Ramos (cell line): Measurements from ENCODE around the gene TNFSF12.

Experiments
- in situ Hi-C: fragments of 300-500 bp; cut with MboI; formaldehyde crosslinking; loops from one replicate; pipeline ENCODE4 v1.14.3; 2022; ENCODE audit warnings: low sequenced_read_pairs; ENCODE audit not compliant: unreplicated experiment

The TNFSF12 gene

GRCh38 chr17:7548585-7549400 lies at the start of gene TNFSF12:
TNFSF12 (plus strand) TSS chr17:7549058; CDS start chr17:7549154, 96 bp downstream.
- in situ Hi-C loops, result no loop called here

- in situ Hi-C loops, result no loop called here
Measured at GRCh38 chr17:7499161-7499560, 49.7 kb upstream of the TNFSF12 start.

- in situ Hi-C loops, result no loop called here
Measured at GRCh38 chr17:7501729-7502128, 47.1 kb upstream of the TNFSF12 start.

- in situ Hi-C loops, result no loop called here
Measured at GRCh38 chr17:7502171-7502847, 46.5 kb upstream of the TNFSF12 start.

- in situ Hi-C loops, result no loop called here
Measured at GRCh38 chr17:7502987-7503386, 45.9 kb upstream of the TNFSF12 start.

- in situ Hi-C loops, result no loop called here
Measured at GRCh38 chr17:7503521-7503920, 45.3 kb upstream of the TNFSF12 start.

GRCh38 chr17:7508145-7508544 lies 40.7 kb upstream of the TNFSF12 start:
- in situ Hi-C loops, result no loop called here

- in situ Hi-C loops, result no loop called here
Measured at GRCh38 chr17:7508846-7509245, 40.0 kb upstream of the TNFSF12 start.

GRCh38 chr17:7509937-7510336 lies 38.9 kb upstream of the TNFSF12 start:
- in situ Hi-C loops, result no loop called here

GRCh38 chr17:7511108-7511507 lies 37.8 kb upstream of the TNFSF12 start:
- in situ Hi-C loops, result no loop called here

- in situ Hi-C loops, result no loop called here
Measured at GRCh38 chr17:7512105-7512504, 36.8 kb upstream of the TNFSF12 start.

GRCh38 chr17:7512824-7513540 lies 35.9 kb upstream of the TNFSF12 start:
- in situ Hi-C loops, result no loop called here

GRCh38 chr17:7513850-7514419 lies 34.9 kb upstream of the TNFSF12 start:
- in situ Hi-C loops, result no loop called here

- in situ Hi-C loops, result no loop called here
Measured at GRCh38 chr17:7515911-7516610, 32.8 kb upstream of the TNFSF12 start.

- in situ Hi-C loops, result no loop called here
Measured at GRCh38 chr17:7523033-7523432, 25.8 kb upstream of the TNFSF12 start.

- in situ Hi-C loops, result no loop called here
Measured at GRCh38 chr17:7528842-7529241, 20.0 kb upstream of the TNFSF12 start.

- in situ Hi-C loops, result no loop called here
Measured at GRCh38 chr17:7530023-7530900, 18.6 kb upstream of the TNFSF12 start.

GRCh38 chr17:7538050-7538449 lies 10.8 kb upstream of the TNFSF12 start:
- in situ Hi-C loops, result no loop called here

GRCh38 chr17:7538891-7539545 lies 9.8 kb upstream of the TNFSF12 start:
- in situ Hi-C loops, result no loop called here
